Ecto neural progenitor cell (in vitro differentiated cells): Measurements from ENCODE around the gene SERPINF2.
"Not testable (repeated sequence)": the region's sequence is repeated elsewhere in the genome, so short reads cannot be mapped to it uniquely, and the experiment has no call there.

Experiments
- DNase-seq: peaks from one replicate; pipeline ENCODE4 v3.0.0-alpha.2; 2018; ENCODE audit warnings: low spot score

The SERPINF2 gene

GRCh38 chr17:1742371-1743087 lies at the start of gene SERPINF2:
TSS of gene SERPINF2 (plus strand) at chr17:1742871. CDS start at chr17:1744996, 2,125 bp downstream.
- DNase-seq = no peak

- no peak for DNase-seq
These were observed 49.3 kb upstream of the SERPINF2 start for GRCh38 chr17:1693339-1693738.

GRCh38 chr17:1695365-1695764 lies 47.3 kb upstream of the SERPINF2 start:
- no peak for DNase-seq

GRCh38 chr17:1697681-1698080 lies 45.0 kb upstream of the SERPINF2 start:
- DNase-seq = no peak

GRCh38 chr17:1699891-1700290 lies 42.8 kb upstream of the SERPINF2 start:
- not testable (repeated sequence) for DNase-seq

- no peak for DNase-seq
These were observed 39.6 kb upstream of the SERPINF2 start for GRCh38 chr17:1703063-1703462.

GRCh38 chr17:1705004-1705403 lies 37.7 kb upstream of the SERPINF2 start:
- no peak for DNase-seq

- DNase-seq = no peak
These were observed 35.6 kb upstream of the SERPINF2 start for GRCh38 chr17:1707107-1707506.

- DNase-seq = not testable (repeated sequence)
These were observed 33.8 kb upstream of the SERPINF2 start for GRCh38 chr17:1708791-1709346.

GRCh38 chr17:1709403-1709951 lies 33.2 kb upstream of the SERPINF2 start:
- DNase-seq = peak; percentile 61

GRCh38 chr17:1709971-1710806 lies 32.5 kb upstream of the SERPINF2 start, which contains the start of gene TLCD2:
TSS of gene TLCD2 (minus strand) at chr17:1710377. CDS start at chr17:1710242, 135 bp downstream.
- DNase-seq = peak; percentile 86

GRCh38 chr17:1710807-1711553 lies 31.7 kb upstream of the SERPINF2 start:
- no peak for DNase-seq

GRCh38 chr17:1711804-1712203 lies 30.9 kb upstream of the SERPINF2 start:
- no peak for DNase-seq

- no peak for DNase-seq
These were observed 30.4 kb upstream of the SERPINF2 start for GRCh38 chr17:1712271-1712670.

GRCh38 chr17:1713160-1713877 lies 29.4 kb upstream of the SERPINF2 start:
- DNase-seq = no peak

GRCh38 chr17:1713878-1714426 lies 28.7 kb upstream of the SERPINF2 start:
- DNase-seq = peak; percentile 83

GRCh38 chr17:1714427-1714979 lies 28.2 kb upstream of the SERPINF2 start:
- DNase-seq = peak; percentile 95

- DNase-seq = peak; percentile 82
These were observed 27.5 kb upstream of the SERPINF2 start for GRCh38 chr17:1714980-1715802.

GRCh38 chr17:1715803-1716075 lies 26.9 kb upstream of the SERPINF2 start:
- DNase-seq = no peak
